Endothelial cell of umbilical vein (primary cell): ENCODE results near the gene SYMPK. TPM values are rescaled to one million over a fixed set of nuclear protein-coding genes. Genes with fewer than 3 reads are reported as not detected.

ENCODE experiments used
- BruUV-seq: library from RNA; stranded (reverse); fragments of 400-500 nt; replicated peaks from 2 replicates; lab custom pipeline; 2021; lab: Mats Ljungman, UMichigan
- CTCF ChIA-PET: fragments of 300-600, 350-600 bp; sonication (Branson Sonifier 250); formaldehyde crosslinking; loops from one replicate; lab custom pipeline; 2021; ENCODE audit warnings: antibody characterized with exemption, inconsistent platforms; lab: Charles Lee
- POLR2A ChIA-PET: fragments of 300-600, 350-600 bp; sonication (Branson Sonifier 250); formaldehyde crosslinking; loops from one replicate; lab custom pipeline; 2021; ENCODE audit warnings: antibody characterized with exemption, inconsistent platforms; lab: Charles Lee
- DNase-seq: peaks from one replicate; pipeline ENCODE4 v3.0.0-alpha.2; 2011; ENCODE audit warnings: low read depth, low spot score
- FAIRE-seq: peaks from 2 replicates; lab custom pipeline; 2011; peaks lifted over from hg19 to GRCh38; lab: Jason Lieb, UNC
- H2AFZ ChIP-seq: 2 replicates; pipeline ENCODE4 v1.6.0; 2012; ENCODE audit warnings: low read depth, low read length, control low read depth, inconsistent platforms
- H3K27ac ChIP-seq: 2 replicates; pipeline ENCODE4 v1.5.1; 2011; ENCODE audit warnings: low read depth, mild to moderate bottlenecking, control low read depth, low read length, moderate library complexity; ENCODE audit not compliant: insufficient read depth
- H3K27me3 ChIP-seq, 2 experiments: 2 replicates each; pipeline versions ENCODE4 v1.6.0 to v1.6.1; 2011; ENCODE audit warnings: low read length in 2 of 2, mixed read lengths in 1 of 2; ENCODE audit not compliant: control insufficient read depth in 2 of 2, insufficient read depth in 2 of 2
- H3K36me3 ChIP-seq, 2 experiments: 2 replicates in 1 of 2; 3 replicates in 1 of 2; pipeline ENCODE4 v1.5.1; 2011; ENCODE audit warnings: low read length in 2 of 2, mild to moderate bottlenecking in 1 of 2, moderate library complexity in 1 of 2; ENCODE audit not compliant: control insufficient read depth in 2 of 2, insufficient read depth in 2 of 2; ENCODE audit errors: extremely low read depth in 1 of 2
- H3K4me1 ChIP-seq: 3 replicates; pipeline ENCODE4 v1.5.1; 2011; ENCODE audit warnings: mild to moderate bottlenecking, low read length; ENCODE audit not compliant: control insufficient read depth, insufficient read depth; ENCODE audit errors: extremely low read depth
- H3K4me2 ChIP-seq: 2 replicates; pipeline ENCODE4 v1.6.1; 2011; ENCODE audit warnings: low read length, control low read depth, mixed read lengths; ENCODE audit not compliant: insufficient read depth
- H3K4me3 ChIP-seq, 3 experiments: fragments of 200-600 bp in 1 of 3; sonication (generic), shearing (Covaris generic) in 1 of 3; replicated peaks in 1 of 3; 2 replicates each; pipeline ENCODE4 v1.5.1; 2011 to 2016; ENCODE audit warnings: control low read depth in 3 of 3, low read length in 3 of 3, mild to moderate bottlenecking in 2 of 3, inconsistent platforms in 1 of 3, low read depth in 1 of 3, moderate library complexity in 1 of 3; ENCODE audit not compliant: insufficient read depth in 1 of 3
- H3K79me2 ChIP-seq: 2 replicates; pipeline ENCODE4 v1.6.0; 2012; ENCODE audit warnings: low read length, inconsistent platforms; ENCODE audit not compliant: control insufficient read depth, insufficient read depth
- H3K9ac ChIP-seq: replicated peaks from 2 replicates; pipeline ENCODE3; 2011; ENCODE audit warnings: low read length, control low read depth; ENCODE audit not compliant: insufficient read depth; ENCODE audit errors: extremely low read depth
- H3K9me1 ChIP-seq: replicated peaks from 3 replicates; pipeline ENCODE4 v1.6.0; 2011; ENCODE audit warnings: mild to moderate bottlenecking, low read length; ENCODE audit not compliant: control insufficient read depth, insufficient read depth; ENCODE audit errors: extremely low read depth
- H3K9me3 ChIP-seq: replicated peaks from 2 replicates; pipeline ENCODE4 v1.5.1; 2012; ENCODE audit warnings: low read length, inconsistent platforms; ENCODE audit not compliant: control insufficient read depth, insufficient read depth
- H4K20me1 ChIP-seq: replicated peaks from 2 replicates; pipeline ENCODE3; 2011; ENCODE audit warnings: mild to moderate bottlenecking, low read length; ENCODE audit not compliant: control insufficient read depth, insufficient read depth; ENCODE audit errors: extremely low read depth
- CTCF ChIP-seq, 2 donors: IDR thresholded peaks; 1 replicate in 1 of 2; 2 replicates in 1 of 2; pipeline ENCODE4 v1.5.1; 2011; ENCODE audit warnings: low read length in 2 of 2, mild to moderate bottlenecking in 2 of 2, moderate library complexity in 2 of 2, control low read depth in 1 of 2, inconsistent platforms in 1 of 2, low read depth in 1 of 2; ENCODE audit not compliant: insufficient read depth in 1 of 2; ENCODE audit errors: extremely low read depth in 1 of 2
- EZH2 ChIP-seq: IDR thresholded peaks from 2 replicates; pipeline ENCODE4 v1.6.1; 2012; ENCODE audit warnings: borderline replicate concordance, low read depth, mild to moderate bottlenecking, moderate library complexity, low read length, inconsistent platforms; ENCODE audit not compliant: severe bottlenecking
- FOS ChIP-seq: IDR thresholded peaks from 2 replicates; pipeline ENCODE4 v1.6.1; 2011; ENCODE audit warnings: mild to moderate bottlenecking, low read length, moderate library complexity, borderline replicate concordance; ENCODE audit not compliant: insufficient read depth
- GATA2 ChIP-seq: IDR thresholded peaks from 2 replicates; pipeline ENCODE4 v1.7.0; 2011; ENCODE audit warnings: low read depth, mild to moderate bottlenecking, moderate library complexity, mixed read lengths, low read length; ENCODE audit not compliant: insufficient read length, insufficient read depth
- JUN ChIP-seq: IDR thresholded peaks from 2 replicates; pipeline ENCODE4 v1.6.1; 2011; ENCODE audit warnings: borderline replicate concordance, low read depth; ENCODE audit not compliant: insufficient read length, insufficient read depth
- MAX ChIP-seq: IDR thresholded peaks from 2 replicates; pipeline ENCODE4 v1.6.1; 2011; ENCODE audit not compliant: insufficient read depth, insufficient read length
- MYC ChIP-seq: IDR thresholded peaks from one replicate; pipeline ENCODE4 v1.6.1; 2011; ENCODE audit warnings: mild to moderate bottlenecking, low read depth, low read length
- POLR2A ChIP-seq: IDR thresholded peaks from 2 replicates; pipeline ENCODE4 v1.6.1; 2012; ENCODE audit warnings: low read depth, mild to moderate bottlenecking, control low read depth, low read length
- POLR2AphosphoS5 ChIP-seq: IDR thresholded peaks from 2 replicates; pipeline ENCODE4 v1.6.1; 2012; ENCODE audit warnings: low read depth, mild to moderate bottlenecking, control low read depth, low read length, moderate library complexity; ENCODE audit not compliant: insufficient read depth
- dilution Hi-C: fragments of 300-500 bp; cut with MboI; formaldehyde crosslinking; loops from one replicate; pipeline ENCODE4 v1.15.0; 2019; ENCODE audit warnings: low sequenced_read_pairs; ENCODE audit not compliant: extremely low pct_ligation_motif_present
- intact Hi-C: fragments of 100-400 bp; cut with micrococcal nuclease; formaldehyde crosslinking; loops from one replicate; pipeline ENCODE4 v1.10.0; 2022
- polyA plus RNA-seq, 4 experiments: library from polyadenylated mRNA; depleted of rRNA in 3 of 4; stranded (reverse) in 3 of 4; unstranded in 1 of 4; fragments of >200 nt; gene quantifications; 2 replicates each; pipeline versions ENCODE4 v1.2.1 to v1.2.3, GENCODE V29; 2011 to 2012; ENCODE audit warnings: missing spikeins in 1 of 4
- total RNA-seq: library from RNA; stranded (reverse); gene quantifications from 2 replicates; pipeline ENCODE4 v1.2.3, GENCODE V29; 2021

Gene SYMPK
- total and polyA plus RNA-seq, 2 donors (not counting 3 experiments of a cell fraction or from before 2014, with no cell fraction given): 89.8 to 95.7 TPM

DNA sequence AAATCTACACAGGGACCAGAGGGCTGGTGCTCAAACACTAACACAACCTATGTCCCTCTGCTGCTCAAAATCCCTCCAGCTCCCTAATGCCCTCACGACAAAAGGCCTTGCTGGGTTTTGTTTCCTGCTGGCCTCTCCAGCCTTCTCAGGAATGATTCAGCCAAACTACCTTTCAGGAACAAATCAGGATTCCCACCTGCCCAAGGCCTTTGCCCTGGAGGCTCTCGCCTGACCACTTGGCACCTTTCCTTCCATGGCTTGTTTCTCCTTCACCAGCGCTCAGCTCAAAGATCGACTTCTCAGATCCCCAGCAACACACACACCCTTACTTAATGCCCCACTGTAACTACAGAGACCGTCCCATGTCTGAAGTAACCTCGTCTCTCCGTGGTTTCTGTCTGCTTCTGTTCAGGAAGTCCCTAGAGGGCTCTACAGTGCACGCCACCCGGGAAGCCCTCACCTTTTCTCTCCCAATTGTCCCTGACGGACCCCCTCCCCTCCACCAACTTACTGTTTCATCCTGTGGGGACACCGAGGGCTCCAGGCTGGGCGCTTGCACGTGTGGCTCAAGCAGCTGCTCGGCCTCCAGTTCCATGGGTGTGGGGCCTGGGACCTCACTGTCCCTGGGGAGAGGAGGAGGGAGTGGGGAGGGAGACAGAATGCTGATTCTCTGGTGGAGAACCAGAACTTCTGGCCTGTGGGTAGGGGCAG is 90.7 kb downstream of the SYMPK start:
- Histone ChIP-seq H3K9me1 (no peaks in the 10 kb centered on the region), H3K79me2 (no peaks in the 10 kb centered on the region), H3K9me3 (no peaks in the 10 kb centered on the region), H2AFZ (no peak overlapping the region), H3K36me3 (peaks cover 3 to 10% of the 10 kb centered on the region in 2 experiments), H3K4me2 (no peak overlapping the region), H3K4me1 (peaks cover 9% of the 10 kb centered on the region), H4K20me1 (no peaks in the 10 kb centered on the region), H3K9ac (no peak overlapping the region), H3K27me3 (no peaks in the 10 kb centered on the region), H3K27ac (no peak overlapping the region), H3K4me3 (no peak overlapping the region)
- POLR2A ChIA-PET: no interaction called here
- BruUV-seq: no TSS peak
- dilution Hi-C loops: no loop called here
- FAIRE-seq: no peak
- no peak for TF ChIP-seq CTCF (IDR thresholded peaks at IDR 0.05; ENCODE audit: extremely low read depth in 1 of 2, insufficient read depth in 1 of 2, low read depth in 1 of 2, low read length in 2 of 2)
- no peak for TF ChIP-seq JUN
- TF ChIP-seq MAX: no peak
- TF ChIP-seq MYC: no peak
- TF ChIP-seq GATA2: no peak
- TF ChIP-seq EZH2: no peak
- no peak for TF ChIP-seq POLR2A
- no peak for TF ChIP-seq FOS
- no peak for TF ChIP-seq POLR2AphosphoS5
- DNase-seq: no peak
- CTCF ChIA-PET: interaction anchor here (1.4 to 2.6 kb wide), 3 partner anchors 27 to 46 kb away, joined by 3 to 9 read pairs (median 8); no protein-coding TSS in a partner anchor
- intact Hi-C loops: no loop called here
